Transverse colon (tissue), 4 donors: ENCODE results near the gene FGD5. TPM values are rescaled to one million over a fixed set of nuclear protein-coding genes. Genes with fewer than 3 reads are reported as not detected.

Experiments
- DNase-seq: peaks from one replicate; pipeline ENCODE4 v3.0.0-alpha.2; 2019
- H3K27ac ChIP-seq, 4 donors: fragments of 200-600 bp; sonication (generic); 2 replicates each; pipeline ENCODE4 v1.5.1; 2016 to 2018; ENCODE audit warnings: inconsistent platforms in 4 of 4
- H3K27me3 ChIP-seq: fragments of 200-600 bp; sonication (generic); 2 replicates; pipeline ENCODE4 v1.5.1; 2017; ENCODE audit warnings: inconsistent platforms
- H3K36me3 ChIP-seq, 4 donors: fragments of 200-600 bp; sonication (generic); 2 replicates each; pipeline ENCODE4 v1.5.1; 2017 to 2019; ENCODE audit warnings: inconsistent platforms in 4 of 4
- H3K4me1 ChIP-seq, 4 donors: fragments of 200-600 bp; sonication (generic); 2 replicates each; pipeline ENCODE4 v1.5.1; 2017 to 2020; ENCODE audit warnings: inconsistent platforms in 4 of 4
- H3K4me3 ChIP-seq, 4 donors: fragments of 200-600 bp; sonication (generic); 1 replicate in 1 of 4; 2 replicates in 3 of 4; pipeline versions ENCODE4 v1.5.1 to v1.6.1; 2017 to 2019; ENCODE audit warnings: inconsistent platforms in 4 of 4
- H3K9me3 ChIP-seq, 2 donors: fragments of 200-600 bp; sonication (generic); 2 replicates each; pipeline ENCODE4 v1.5.1; 2017 to 2019; ENCODE audit warnings: inconsistent platforms in 2 of 2
- CTCF ChIP-seq, 5 experiments: fragments of 200-600 bp in 3 of 5; fragments of 450-650 bp in 2 of 5; sonication (generic) in 3 of 5; IDR thresholded peaks; 1 replicate in 2 of 5; 2 replicates in 3 of 5; pipeline ENCODE4 v1.5.1; 2016 to 2017; ENCODE audit warnings: antibody characterized with exemption in 5 of 5, inconsistent platforms in 3 of 5, mild to moderate bottlenecking in 2 of 5, moderate library complexity in 1 of 5
- EP300 ChIP-seq: sonication (generic); formaldehyde crosslinking; IDR thresholded peaks from one replicate; pipeline ENCODE4 v1.6.1; 2017; ENCODE audit warnings: antibody characterized with exemption, low read depth
- POLR2A ChIP-seq: fragments of 450-650 bp; IDR thresholded peaks from one replicate; pipeline ENCODE4 v1.6.1; 2016; ENCODE audit warnings: antibody characterized with exemption, mild to moderate bottlenecking, moderate library complexity
- POLR2AphosphoS5 ChIP-seq, 3 donors: sonication (generic); formaldehyde crosslinking; IDR thresholded peaks; one replicate each; pipeline ENCODE4 v1.6.1; 2016; ENCODE audit warnings: antibody characterized with exemption in 3 of 3
- WGBS, 2 donors: methylation state at CpG; one replicate each; pipeline ENCODE4 v1.1.5; 2018; ENCODE audit warnings: low coverage in 1 of 2; 5-methylcytosine and 5-hydroxymethylcytosine counted together
- in situ Hi-C, 4 donors: fragments of 200-750 bp; cut with MboI; loops; one replicate each; pipeline versions ENCODE4 v1.15.0 to v1.15.1; 2017; ENCODE audit warnings: low sequenced_read_pairs in 3 of 4, low pct_ligation_motif_present in 1 of 4, low pct_unique_long_range_greater_than_20kb in 1 of 4
- intact Hi-C: fragments of 100-400 bp; cut with DNase I; formaldehyde crosslinking; loops from one replicate; pipeline ENCODE4 v1.15.1; 2023; ENCODE audit warnings: low total_unique reads
- total RNA-seq, 4 donors: library from RNA; depleted of rRNA; stranded (reverse); fragments of >200 nt; gene quantifications; one replicate each; pipeline ENCODE4 v1.1.0, GENCODE V29; 2016

FGD5 gene
- total RNA-seq, 4 donors from 2014 or later = 5.6 to 15.9 (median 10.2) TPM

- Histone ChIP-seq H3K27ac (no peak overlapping the region), H3K27me3 (no peaks in the 10 kb centered on the region), H3K4me3 (no peak overlapping the region), H3K36me3 (no peaks in the 10 kb centered on the region), H3K9me3 (peaks cover 0 to 4% of the 10 kb centered on the region in 2 donors), H3K4me1 (no peaks in the 10 kb centered on the region)
- WGBS, 2 donors = 67 to 69% methylated on average over 1 to 2 of the region's 2 CpGs
- no peak for DNase-seq
- TF ChIP-seq CTCF (IDR thresholded peaks at IDR 0.05) (no peak), POLR2AphosphoS5 (IDR thresholded peaks at IDR 0.05) (no peak), EP300 (no peak), POLR2A (no peak)
- in situ Hi-C loops (loop anchor here in 1 of 4 donors (10.0 kb wide), 1 partner anchor 131 kb away; no protein-coding TSS in a partner anchor), intact Hi-C loops (no loop called here)
Measured at GRCh38 chr3:14783480-14784086, 35.2 kb upstream of the FGD5 start.

- in situ Hi-C loops = loop anchor here in 1 of 4 donors (10.0 kb wide), 1 partner anchor 131 kb away; no protein-coding TSS in a partner anchor
- intact Hi-C loops = no loop called here
- WGBS, 2 donors = 0 to 70% methylated on average over 1 to 8 of the region's 8 CpGs
Measured at GRCh38 chr3:14784087-14784681, 34.6 kb upstream of the FGD5 start.

GRCh38 chr3:14785207-14786155, 33.3 kb upstream of the FGD5 start:
- H3K36me3 ChIP-seq = no peaks in the 10 kb centered on the region
- H3K4me3 ChIP-seq = no peak overlapping the region
- H3K27ac ChIP-seq = no peak overlapping the region
- TF ChIP-seq POLR2A (no peak), CTCF (IDR thresholded peaks at IDR 0.05) (no peak), POLR2AphosphoS5 (IDR thresholded peaks at IDR 0.05) (no peak), EP300 (no peak)
- H3K9me3 ChIP-seq = no peaks in the 10 kb centered on the region
- in situ Hi-C loops = loop anchor here in 1 of 4 donors (10.0 kb wide), 1 partner anchor 129 kb away; no protein-coding TSS in a partner anchor
- 67 to 85% methylated on average over 5 to 20 of the region's 20 CpGs for WGBS, 2 donors
- no peak for DNase-seq
- H3K27me3 ChIP-seq = no peaks in the 10 kb centered on the region
- intact Hi-C loops = no loop called here
- no peaks in the 10 kb centered on the region for H3K4me1 ChIP-seq

More at GRCh38 chr3:14784087-14784681, 34.6 kb upstream of the FGD5 start:
- Histone ChIP-seq H3K9me3 (no peaks in the 10 kb centered on the region), H3K4me1 (no peaks in the 10 kb centered on the region), H3K27me3 (no peaks in the 10 kb centered on the region), H3K27ac (no peak overlapping the region), H3K4me3 (no peak overlapping the region), H3K36me3 (no peaks in the 10 kb centered on the region)
- DNase-seq = no peak
- TF ChIP-seq POLR2A = no peak
- no peak for TF ChIP-seq EP300
- no peak for TF ChIP-seq CTCF (IDR thresholded peaks at IDR 0.05)

- intact Hi-C loops (no loop called here), in situ Hi-C loops (loop anchor here in 1 of 4 donors (10.0 kb wide), 1 partner anchor 128 kb away; no protein-coding TSS in a partner anchor)
- 91 to 100% methylated on average over 3 of the region's 3 CpGs for WGBS, 2 donors
- no peak for DNase-seq
- Histone ChIP-seq H3K27me3 (no peaks in the 10 kb centered on the region), H3K9me3 (no peaks in the 10 kb centered on the region), H3K4me1 (no peaks in the 10 kb centered on the region), H3K36me3 (no peaks in the 10 kb centered on the region), H3K4me3 (no peak overlapping the region), H3K27ac (no peak overlapping the region)
- TF ChIP-seq CTCF (IDR thresholded peaks at IDR 0.05) (no peak), POLR2A (no peak), POLR2AphosphoS5 (IDR thresholded peaks at IDR 0.05) (no peak), EP300 (no peak)
Measured at GRCh38 chr3:14786369-14786768, 32.4 kb upstream of the FGD5 start.
